Ectodermal cell (in vitro differentiated cells): ENCODE measurements around the gene ERICH4.

Experiments
- H3K27ac ChIP-seq: 2 replicates; pipeline ENCODE4 v1.7.0; 2013; ENCODE audit warnings: mild to moderate bottlenecking, low read depth, low read length; ENCODE audit not compliant: insufficient read depth, poor library complexity, severe bottlenecking
- H3K27me3 ChIP-seq: 2 replicates; pipeline ENCODE4 v1.7.0; 2013; ENCODE audit warnings: mild to moderate bottlenecking, low read length; ENCODE audit not compliant: insufficient read depth, control insufficient read depth, poor library complexity, severe bottlenecking
- H3K36me3 ChIP-seq: one replicate; pipeline ENCODE4 v1.7.0; 2013; ENCODE audit warnings: low read length; ENCODE audit not compliant: control insufficient read depth, insufficient read depth
- H3K4me1 ChIP-seq: one replicate; pipeline ENCODE4 v1.7.0; 2013; ENCODE audit warnings: low read length; ENCODE audit not compliant: control insufficient read depth, insufficient read depth
- H3K4me3 ChIP-seq: 2 replicates; pipeline ENCODE4 v1.7.0; 2013; ENCODE audit warnings: low read depth, low read length, control low read depth; ENCODE audit not compliant: insufficient read depth
- H3K9me3 ChIP-seq: 2 replicates; pipeline ENCODE4 v1.7.0; 2013; ENCODE audit warnings: mild to moderate bottlenecking, low read length, moderate library complexity; ENCODE audit not compliant: control insufficient read depth
- whole genome bisulfite sequencing, 2 experiments: methylation state at CpG; one replicate each; pipeline ENCODE4 v1.1.7; 2013; ENCODE audit warnings: missing lambda C conversion rate in 2 of 2; 5-methylcytosine and 5-hydroxymethylcytosine counted together

ERICH4 gene

DNA sequence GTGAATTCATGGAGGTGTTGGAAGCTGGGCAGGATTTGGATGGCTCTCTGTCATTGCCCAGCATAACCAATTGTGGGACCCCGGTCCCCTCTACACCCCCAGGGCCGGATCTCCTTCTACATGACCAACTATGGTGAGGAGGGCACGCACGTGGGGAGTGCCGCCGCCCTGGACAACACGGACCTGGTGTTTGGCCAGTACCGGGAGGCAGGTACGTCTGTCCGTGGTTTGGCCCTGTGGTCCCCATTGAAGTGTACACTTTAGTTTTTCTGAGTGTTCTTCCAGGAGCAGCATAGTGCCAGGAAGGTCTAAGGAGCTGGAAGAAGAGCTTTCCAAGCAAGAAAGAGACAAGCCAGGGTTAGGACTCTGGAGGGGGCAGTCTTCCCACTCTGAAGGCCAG, 29.0 kb upstream of the ERICH4 start:
- H3K4me3 ChIP-seq = no peak overlapping the region

DNA sequence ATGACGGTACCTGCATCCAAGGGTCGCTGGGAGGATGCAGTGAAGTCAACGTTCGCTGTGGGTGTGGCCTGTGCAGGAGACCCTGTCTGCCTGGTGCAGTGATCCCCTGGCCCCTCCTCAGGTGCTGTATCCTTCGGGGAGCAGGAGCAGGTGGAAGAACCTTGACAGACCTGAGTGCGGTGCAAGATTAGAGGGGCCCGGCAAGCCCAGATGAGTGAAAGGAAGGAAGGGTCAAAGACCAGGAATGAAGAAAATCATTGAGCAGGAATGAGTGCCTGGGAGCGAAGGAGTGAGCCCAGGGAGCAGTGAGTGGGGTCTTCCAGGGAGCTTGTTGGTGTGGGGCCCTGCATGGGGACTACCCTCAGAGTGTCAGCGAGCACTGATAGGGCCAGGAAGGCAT, 28.5 kb upstream of the ERICH4 start:
- 94% methylated on average over 9 of the region's 9 CpGs for WGBS, 2 experiments
- Histone ChIP-seq H3K27ac (no peak overlapping the region), H3K36me3 (peaks cover 10% of the 10 kb centered on the region), H3K4me3 (no peak overlapping the region), H3K9me3 (no peaks in the 10 kb centered on the region), H3K27me3 (no peaks in the 10 kb centered on the region), H3K4me1 (no peaks in the 10 kb centered on the region)

More for the DNA sequence above, 29.0 kb upstream of the ERICH4 start:
- Histone ChIP-seq H3K27ac (no peak overlapping the region), H3K4me1 (no peaks in the 10 kb centered on the region), H3K36me3 (peaks cover 7% of the 10 kb centered on the region), H3K9me3 (no peaks in the 10 kb centered on the region), H3K27me3 (no peaks in the 10 kb centered on the region)
- 95% methylated on average over 10 of the region's 10 CpGs for WGBS, 2 experiments

DNA sequence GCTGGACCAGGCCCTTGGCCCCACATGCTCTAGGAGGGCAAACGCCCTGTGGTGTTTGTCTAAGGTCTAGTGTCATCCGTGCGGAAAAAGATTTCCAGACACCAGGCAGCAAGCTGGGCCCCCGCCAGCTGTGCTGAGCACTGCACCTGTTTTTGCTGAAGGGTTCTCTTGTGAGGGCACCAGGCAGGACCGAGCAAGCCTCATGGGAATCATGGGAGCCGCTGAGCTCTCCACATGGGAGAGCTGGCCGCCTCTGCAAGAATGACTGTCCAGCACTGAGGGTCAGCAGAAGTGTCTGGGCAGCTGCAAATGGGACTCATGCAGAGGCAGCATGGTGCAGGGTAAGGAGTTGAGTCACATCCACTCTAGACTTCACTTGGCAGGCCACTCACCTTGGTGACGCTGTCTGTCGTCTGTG, 27.8 kb upstream of the ERICH4 start:
- H3K4me3 ChIP-seq = no peak overlapping the region
- H3K9me3 ChIP-seq = no peaks in the 10 kb centered on the region
- H3K27ac ChIP-seq = no peak overlapping the region
- no peaks in the 10 kb centered on the region for H3K27me3 ChIP-seq
- WGBS, 2 experiments = 95% methylated on average over 9 of the region's 9 CpGs
- H3K36me3 ChIP-seq = peaks cover 10% of the 10 kb centered on the region
- no peaks in the 10 kb centered on the region for H3K4me1 ChIP-seq

DNA sequence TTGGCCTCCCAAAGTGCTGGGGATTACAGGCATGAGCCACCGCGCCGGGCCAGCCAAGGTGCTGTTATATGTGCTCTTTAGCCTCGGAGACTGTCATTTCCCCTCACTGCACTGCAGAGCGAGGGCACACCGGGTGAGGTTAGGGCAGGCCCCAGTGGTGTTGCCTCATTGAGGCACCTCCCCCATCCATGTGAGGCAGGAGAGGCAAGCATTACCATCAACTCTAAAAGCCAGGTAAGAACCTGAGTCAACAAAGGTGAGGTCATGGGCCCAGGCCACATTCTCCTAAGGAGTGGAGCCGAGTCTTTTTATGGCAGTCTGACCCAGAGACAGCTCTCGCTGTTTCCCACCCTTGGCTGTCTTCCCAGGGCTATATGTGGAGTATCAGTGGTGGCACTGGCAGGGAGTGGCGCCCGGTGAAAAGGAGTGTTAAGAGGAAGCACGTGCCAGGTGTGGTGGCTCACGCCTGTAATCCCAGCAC, 26.7 kb upstream of the ERICH4 start:
- WGBS, 2 experiments = 95 to 96% methylated on average over 12 of the region's 12 CpGs
- no peak overlapping the region for H3K27ac ChIP-seq
- H3K4me1 ChIP-seq = no peaks in the 10 kb centered on the region
- no peaks in the 10 kb centered on the region for H3K27me3 ChIP-seq
- H3K4me3 ChIP-seq = no peak overlapping the region
- no peaks in the 10 kb centered on the region for H3K9me3 ChIP-seq
- H3K36me3 ChIP-seq = peaks cover 10% of the 10 kb centered on the region

DNA sequence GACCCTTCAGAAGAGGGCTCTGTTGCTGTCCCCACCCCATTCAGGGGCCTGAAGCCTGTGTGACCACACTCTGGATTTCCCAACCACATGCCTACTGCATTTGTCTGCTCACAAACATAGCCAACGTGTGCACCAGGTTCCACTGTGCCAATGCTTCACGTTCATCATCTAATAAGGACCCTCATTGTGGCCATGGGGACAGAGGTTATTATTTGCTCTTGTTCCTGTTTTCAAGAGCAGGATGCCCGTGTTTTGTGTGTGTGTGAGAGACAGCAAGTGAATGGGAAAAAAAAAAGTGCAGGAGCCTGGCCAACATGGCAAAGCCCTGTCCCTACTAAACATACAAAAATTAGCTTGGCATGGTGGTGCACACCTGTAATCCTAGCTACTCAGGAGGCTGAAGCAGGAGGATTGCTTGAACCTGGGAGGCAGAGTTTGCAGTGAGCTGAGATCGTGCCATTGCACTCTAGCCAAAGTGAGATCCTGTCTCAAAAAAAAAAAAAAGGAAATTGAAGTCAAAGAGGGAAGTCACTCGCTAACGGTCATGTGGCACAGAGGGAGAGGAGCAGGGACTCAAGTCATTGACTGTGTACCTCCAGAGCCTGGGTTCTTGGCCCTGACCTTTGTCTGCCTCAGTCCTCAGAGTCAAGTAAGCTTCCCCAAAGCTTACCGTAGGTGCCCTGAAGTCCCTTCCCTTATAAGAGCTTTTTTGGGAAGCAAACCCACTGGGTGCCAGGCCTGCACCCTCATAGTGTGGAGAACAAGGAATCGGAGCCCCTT, 22.7 kb upstream of the ERICH4 start:
- WGBS, 2 experiments = 90 to 94% methylated on average over 8 of the region's 8 CpGs
- no peaks in the 10 kb centered on the region for H3K27me3 ChIP-seq
- H3K36me3 ChIP-seq = peaks cover 10% of the 10 kb centered on the region
- H3K9me3 ChIP-seq = no peaks in the 10 kb centered on the region
- no peak overlapping the region for H3K27ac ChIP-seq
- H3K4me1 ChIP-seq = no peaks in the 10 kb centered on the region
- no peak overlapping the region for H3K4me3 ChIP-seq

DNA sequence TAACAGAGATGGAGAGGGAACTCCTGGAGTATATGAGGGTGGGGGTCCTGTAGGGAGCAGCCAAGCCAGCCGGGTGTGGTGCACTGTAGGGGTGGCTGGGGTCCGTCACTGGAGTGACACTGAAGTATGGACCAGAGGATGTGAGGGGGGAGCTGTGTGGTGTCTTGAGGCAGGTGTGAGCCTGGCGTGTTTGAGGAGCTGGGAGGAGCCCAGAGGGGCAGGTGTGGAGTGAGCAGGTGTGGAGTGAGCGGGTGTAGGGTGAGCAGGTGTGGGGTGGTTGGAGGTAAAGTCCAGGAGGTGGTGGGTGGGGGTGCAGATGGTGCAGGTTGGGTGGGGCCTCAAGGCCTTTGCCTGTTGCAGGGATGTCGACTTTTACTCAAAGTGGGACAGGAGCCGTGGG, 21.6 kb upstream of the ERICH4 start:
- Histone ChIP-seq H3K36me3 (peaks cover 10% of the 10 kb centered on the region), H3K4me3 (no peak overlapping the region), H3K4me1 (no peaks in the 10 kb centered on the region), H3K27me3 (no peaks in the 10 kb centered on the region), H3K27ac (no peak overlapping the region), H3K9me3 (no peaks in the 10 kb centered on the region)
- WGBS, 2 experiments = 91 to 94% methylated on average over 6 of the region's 6 CpGs

DNA sequence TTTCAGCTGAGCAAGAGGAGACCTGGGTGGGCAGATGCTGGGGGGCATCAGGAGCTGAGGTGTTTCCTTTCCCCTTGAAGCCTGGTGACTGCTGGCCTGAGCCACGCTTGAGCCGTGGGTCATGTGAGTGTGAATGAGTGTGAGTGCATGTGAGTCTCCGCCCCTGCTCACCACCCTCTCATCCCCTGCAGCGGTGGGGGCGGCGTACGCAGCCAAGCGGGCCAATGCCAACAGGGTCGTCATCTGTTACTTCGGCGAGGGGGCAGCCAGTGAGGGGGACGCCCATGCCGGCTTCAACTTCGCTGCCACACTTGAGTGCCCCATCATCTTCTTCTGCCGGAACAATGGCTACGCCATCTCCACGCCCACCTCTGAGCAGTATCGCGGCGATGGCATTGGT, 21.0 kb upstream of the ERICH4 start:
- H3K9me3 ChIP-seq = no peaks in the 10 kb centered on the region
- H3K4me3 ChIP-seq = no peak overlapping the region
- no peaks in the 10 kb centered on the region for H3K27me3 ChIP-seq
- H3K27ac ChIP-seq = no peak overlapping the region
- 93 to 95% methylated on average over 20 of the region's 20 CpGs for WGBS, 2 experiments
- H3K36me3 ChIP-seq = peaks cover 10% of the 10 kb centered on the region
- peaks cover 6% of the 10 kb centered on the region for H3K4me1 ChIP-seq

DNA sequence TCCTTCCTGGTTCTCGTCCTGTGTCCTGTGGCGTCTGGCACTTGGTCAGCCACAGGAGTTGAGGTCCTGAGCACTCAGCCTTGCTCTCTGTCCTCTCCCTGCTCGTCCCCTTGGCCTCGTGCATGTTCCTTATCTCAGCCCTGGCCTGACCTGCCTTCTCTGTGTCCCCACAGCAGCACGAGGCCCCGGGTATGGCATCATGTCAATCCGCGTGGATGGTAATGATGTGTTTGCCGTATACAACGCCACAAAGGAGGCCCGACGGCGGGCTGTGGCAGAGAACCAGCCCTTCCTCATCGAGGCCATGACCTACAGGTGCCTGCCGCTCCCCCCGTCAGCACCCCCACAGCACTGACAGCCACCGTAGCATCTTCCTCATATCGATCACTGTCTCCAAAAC, 20.5 kb upstream of the ERICH4 start:
- Histone ChIP-seq H3K36me3 (peaks cover 10% of the 10 kb centered on the region), H3K4me1 (peaks cover 7% of the 10 kb centered on the region), H3K4me3 (no peak overlapping the region), H3K9me3 (no peaks in the 10 kb centered on the region), H3K27me3 (no peaks in the 10 kb centered on the region), H3K27ac (no peak overlapping the region)
- 91% methylated on average over 18 of the region's 18 CpGs for WGBS, 2 experiments

DNA sequence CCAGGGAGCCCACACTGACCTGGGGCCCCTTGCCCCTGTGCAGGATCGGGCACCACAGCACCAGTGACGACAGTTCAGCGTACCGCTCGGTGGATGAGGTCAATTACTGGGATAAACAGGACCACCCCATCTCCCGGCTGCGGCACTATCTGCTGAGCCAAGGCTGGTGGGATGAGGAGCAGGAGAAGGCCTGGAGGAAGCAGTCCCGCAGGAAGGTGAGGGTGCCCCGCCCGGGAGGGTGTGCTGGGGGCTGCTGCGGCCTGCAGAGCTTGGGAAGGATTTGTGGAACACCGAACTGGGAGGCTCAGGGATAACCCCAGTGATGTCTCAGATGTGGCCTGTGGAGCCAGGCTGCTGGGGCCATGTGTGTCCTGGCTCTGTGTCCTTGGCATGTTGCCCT, 20.0 kb upstream of the ERICH4 start:
- peaks cover 11% of the 10 kb centered on the region for H3K4me1 ChIP-seq
- H3K4me3 ChIP-seq = no peak overlapping the region
- no peak overlapping the region for H3K27ac ChIP-seq
- WGBS, 2 experiments = 94 to 96% methylated on average over 12 of the region's 12 CpGs
- H3K9me3 ChIP-seq = no peaks in the 10 kb centered on the region
- H3K27me3 ChIP-seq = no peaks in the 10 kb centered on the region
- peaks cover 10% of the 10 kb centered on the region for H3K36me3 ChIP-seq

DNA sequence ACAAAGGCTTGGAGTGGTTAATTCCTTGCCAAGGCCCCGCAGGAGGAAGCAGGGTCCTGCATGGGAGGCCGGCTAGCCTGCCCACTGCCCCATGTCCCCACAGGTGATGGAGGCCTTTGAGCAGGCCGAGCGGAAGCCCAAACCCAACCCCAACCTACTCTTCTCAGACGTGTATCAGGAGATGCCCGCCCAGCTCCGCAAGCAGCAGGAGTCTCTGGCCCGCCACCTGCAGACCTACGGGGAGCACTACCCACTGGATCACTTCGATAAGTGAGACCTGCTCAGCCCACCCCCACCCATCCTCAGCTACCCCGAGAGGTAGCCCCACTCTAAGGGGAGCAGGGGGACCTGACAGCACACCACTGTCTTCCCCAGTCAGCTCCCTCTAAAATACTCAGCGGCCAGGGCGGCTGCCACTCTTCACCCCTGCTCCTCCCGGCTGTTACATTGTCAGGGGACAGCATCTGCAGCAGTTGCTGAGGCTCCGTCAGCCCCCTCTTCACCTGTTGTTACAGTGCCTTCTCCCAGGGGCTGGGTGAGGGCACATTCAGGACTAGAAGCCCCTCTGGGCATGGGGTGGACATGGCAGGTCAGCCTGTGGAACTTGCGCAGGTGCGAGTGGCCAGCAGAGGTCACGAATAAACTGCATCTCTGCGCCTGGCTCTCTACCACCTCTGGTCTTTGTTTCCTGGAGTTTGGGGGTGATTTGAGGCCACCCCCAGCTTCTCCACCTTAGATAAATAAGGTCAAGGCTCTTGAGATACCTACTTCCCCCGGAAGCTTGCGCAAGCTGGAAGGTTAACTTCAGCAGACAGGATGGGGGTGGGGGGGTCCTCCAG, 18.4 kb upstream of the ERICH4 start:
- WGBS, 2 experiments = 91 to 94% methylated on average over 21 of the region's 21 CpGs
- Histone ChIP-seq H3K27ac (no peak overlapping the region), H3K4me1 (peaks cover 13% of the 10 kb centered on the region), H3K9me3 (no peaks in the 10 kb centered on the region), H3K36me3 (peaks cover 4% of the 10 kb centered on the region), H3K27me3 (no peaks in the 10 kb centered on the region), H3K4me3 (no peak overlapping the region)
